PC-9 (cell line): ENCODE results near the gene GORASP2. TPM values are rescaled to one million over a fixed set of nuclear protein-coding genes. Genes with fewer than 3 reads are reported as not detected.

Experiments
- BruUV-seq: library from RNA; stranded (reverse); fragments of 400-500 nt; replicated peaks from 2 replicates; lab custom pipeline; 2021; lab: Mats Ljungman, UMichigan
- CTCF ChIA-PET: fragments of 300-600 bp; sonication (Branson Sonifier 250); formaldehyde crosslinking; loops from one replicate; lab custom pipeline; 2022; ENCODE audit warnings: antibody characterized with exemption; lab: Charles Lee
- POLR2A ChIA-PET: fragments of 300-600 bp; sonication (Branson Sonifier 250); formaldehyde crosslinking; loops from one replicate; lab custom pipeline; 2022; ENCODE audit warnings: antibody characterized with exemption; ENCODE audit not compliant: unreplicated experiment; lab: Charles Lee
- DNase-seq, 2 experiments: peaks; one replicate each; pipeline versions ENCODE4 v3.0.0 to v3.0.0-alpha.2; 2015 to 2022; ENCODE audit warnings: mixed read lengths in 1 of 2
- H2AFZ ChIP-seq: fragments of 200-600 bp; sonication (generic); 2 replicates; pipeline ENCODE4 v1.8.1; 2017; ENCODE audit warnings: antibody characterized with exemption
- H3F3A ChIP-seq: fragments of 200-600 bp; sonication (generic); 2 replicates; pipeline ENCODE4 v1.8.1; 2017; ENCODE audit warnings: antibody characterized with exemption, mild to moderate bottlenecking, low read depth; ENCODE audit not compliant: insufficient read depth
- H3K27ac ChIP-seq: fragments of 200-600 bp; sonication (generic); 2 replicates; pipeline ENCODE4 v1.6.1; 2016; ENCODE audit warnings: mixed run types
- H3K27me3 ChIP-seq: fragments of 200-600 bp; sonication (generic); 2 replicates; pipeline ENCODE4 v1.6.1; 2016; ENCODE audit warnings: low read depth, mixed run types; ENCODE audit not compliant: insufficient read depth
- H3K36me3 ChIP-seq: fragments of 200-600 bp; sonication (generic); 2 replicates; pipeline ENCODE4 v1.6.1; 2016; ENCODE audit warnings: low read depth, mixed run types
- H3K4me1 ChIP-seq: fragments of 200-600 bp; sonication (generic); replicated peaks from 2 replicates; pipeline ENCODE4 v1.6.1; 2016; ENCODE audit warnings: mixed run types; ENCODE audit not compliant: insufficient read depth
- H3K4me2 ChIP-seq: fragments of 200-600 bp; sonication (generic); 2 replicates; pipeline ENCODE4 v1.6.1; 2017; ENCODE audit warnings: mixed run types
- H3K4me3 ChIP-seq: fragments of 200-600 bp; sonication (generic); 2 replicates; pipeline ENCODE4 v1.6.1; 2016; ENCODE audit warnings: mixed run types
- H3K79me2 ChIP-seq: fragments of 200-600 bp; sonication (generic); 2 replicates; pipeline ENCODE4 v1.6.1; 2017; ENCODE audit warnings: low read depth, mixed run types
- H3K9me2 ChIP-seq: fragments of 200-600 bp; sonication (generic); 2 replicates; pipeline ENCODE4 v1.8.1; 2017; ENCODE audit warnings: mild to moderate bottlenecking; ENCODE audit not compliant: insufficient read depth
- H3K9me3 ChIP-seq: fragments of 200-600 bp; sonication (generic); 2 replicates; pipeline ENCODE4 v1.8.1; 2016; ENCODE audit warnings: low read depth; ENCODE audit not compliant: insufficient read depth
- H4K20me1 ChIP-seq: fragments of 200-600 bp; sonication (generic); 2 replicates; pipeline ENCODE4 v1.8.1; 2017; ENCODE audit not compliant: insufficient read depth
- CTCF ChIP-seq: fragments of 200-600 bp; sonication (generic); conservative IDR thresholded peaks from 2 replicates; pipeline ENCODE4 v1.6.1; 2017; ENCODE audit warnings: mixed run types, antibody characterized with exemption, mild to moderate bottlenecking, moderate library complexity
- EZH2 ChIP-seq: fragments of 200-600 bp; sonication (generic); IDR thresholded peaks from 2 replicates; pipeline ENCODE4 v1.8.0; 2017; ENCODE audit warnings: antibody characterized with exemption, low read depth
- intact Hi-C: fragments of 100-400 bp; cut with micrococcal nuclease; formaldehyde crosslinking; loops from one replicate; pipeline ENCODE4 v1.10.0; 2022; ENCODE audit not compliant: unreplicated experiment
- total RNA-seq: library from RNA; stranded (reverse); gene quantifications from 2 replicates; pipeline ENCODE4 v1.2.3, GENCODE V29; 2021

The GORASP2 gene
- total RNA-seq, 1 experiment from 2014 or later: 110 TPM

GRCh38 chr2:170973492-170974303, 44.6 kb downstream of the GORASP2 start:
- intact Hi-C loops: loop anchor here (1.0 to 10.0 kb wide), 10 partner anchors 45 to 1131 kb away; partner anchors contain the start of genes CYBRD1, DCAF17, DLX2 and GORASP2
- Histone ChIP-seq H4K20me1 (no peaks in the 10 kb centered on the region), H3K36me3 (no peaks in the 10 kb centered on the region), H3K4me1 (peaks cover 5% of the 10 kb centered on the region; the same call in 1 of the 2 replicates), H3K4me2 (peak overlapping the region; percentile 83), H3K4me3 (peak overlapping the region; percentile 70), H3K79me2 (no peaks in the 10 kb centered on the region), H3F3A (peaks cover 29% of the 10 kb centered on the region), H3K9me2 (no peaks in the 10 kb centered on the region), H3K27me3 (no peaks in the 10 kb centered on the region), H2AFZ (peak overlapping the region; percentile 94), H3K27ac (no peak overlapping the region), H3K9me3 (no peaks in the 10 kb centered on the region)
- POLR2A ChIA-PET: no interaction called here
- DNase-seq: peak; percentile 65 to 93
- CTCF ChIA-PET: interaction anchor here (1.9 kb wide), 1 partner anchor 442 kb away, joined by 5 read pairs; no protein-coding TSS in a partner anchor
- TF ChIP-seq CTCF (peak; percentile 72), EZH2 (no peak)
- TSS peak; percentile 66 for BruUV-seq

- H3K4me3 ChIP-seq: peak overlapping the region; percentile 70; the same call in 1 of the 2 replicates
- peak overlapping the region; percentile 94; the same call in 1 of the 2 replicates for H2AFZ ChIP-seq
- ChIA-PET POLR2A (interaction anchor here (0.5 kb wide), 1 partner anchor 463 kb away, joined by 15 read pairs; no protein-coding TSS in a partner anchor), CTCF (interaction anchor here (1.9 kb wide), 1 partner anchor 442 kb away, joined by 5 read pairs; no protein-coding TSS in a partner anchor)
- peak; percentile 29 to 44 for DNase-seq
- no peak overlapping the region for H3K27ac ChIP-seq
- H3K4me2 ChIP-seq: peak overlapping the region; percentile 83
- H3K79me2 ChIP-seq: no peaks in the 10 kb centered on the region
- H3K27me3 ChIP-seq: no peaks in the 10 kb centered on the region
- H3K9me2 ChIP-seq: no peaks in the 10 kb centered on the region
- no peaks in the 10 kb centered on the region for H4K20me1 ChIP-seq
- H3K36me3 ChIP-seq: no peaks in the 10 kb centered on the region
- TF ChIP-seq CTCF: no peak
- TF ChIP-seq EZH2: no peak
- no TSS peak for BruUV-seq
- H3F3A ChIP-seq: peaks cover 21% of the 10 kb centered on the region; the same call in 1 of the 2 replicates
- H3K9me3 ChIP-seq: no peaks in the 10 kb centered on the region
- H3K4me1 ChIP-seq: peaks cover 5% of the 10 kb centered on the region; the same call in 1 of the 2 replicates
- intact Hi-C loops: loop anchor here (5.0 to 10.0 kb wide), 4 partner anchors 273 to 1130 kb away; partner anchors contain the start of gene DLX2
These were observed 45.4 kb downstream of the GORASP2 start for GRCh38 chr2:170974304-170974993.
